ENCODE results near the gene PPARA.

- TF ChIP-seq CTCF (IDR thresholded peaks at IDR 0.05) = no peak
- TF ChIP-seq ZFX (IDR thresholded peaks at IDR 0.05; ENCODE audit: borderline replicate concordance) = no peak
Measured at GRCh38 chr22:46172522-46173110, 22.3 kb downstream of the PPARA start.
